HG03439 (cell line): Measurements from ENCODE around the gene SYT17.
"Not testable (repeated sequence)": the region's sequence is repeated elsewhere in the genome, so short reads cannot be mapped to it uniquely, and the experiment has no call there.

Experiments used
- ATAC-seq: cut with Tn5 transposase; IDR thresholded peaks from one replicate; pipeline ENCODE4 v1.9.1; 2021; ENCODE audit warnings: mild to moderate bottlenecking, moderate library complexity; ENCODE audit not compliant: unreplicated experiment

Gene SYT17

DNA sequence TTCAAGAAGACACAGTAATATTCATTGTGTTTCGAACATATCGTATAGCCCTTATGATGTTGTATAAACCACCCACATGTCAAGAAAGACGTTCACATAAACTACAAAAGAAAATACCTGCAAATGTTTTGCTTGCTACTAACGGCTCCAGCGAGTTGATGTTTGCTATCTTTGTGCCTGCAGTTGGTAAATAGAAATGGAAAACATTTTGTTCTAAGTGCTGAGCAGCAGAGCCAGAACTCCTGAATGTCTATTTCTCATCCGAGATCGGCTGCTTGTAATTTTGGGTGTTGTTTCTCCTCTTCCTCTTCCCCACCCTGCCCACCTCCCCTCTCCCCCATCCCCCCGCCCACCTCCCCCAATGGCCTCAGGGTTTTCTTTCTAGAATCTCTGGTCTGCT, 5.0 kb downstream of the SYT17 start:
- no peak for ATAC-seq

DNA sequence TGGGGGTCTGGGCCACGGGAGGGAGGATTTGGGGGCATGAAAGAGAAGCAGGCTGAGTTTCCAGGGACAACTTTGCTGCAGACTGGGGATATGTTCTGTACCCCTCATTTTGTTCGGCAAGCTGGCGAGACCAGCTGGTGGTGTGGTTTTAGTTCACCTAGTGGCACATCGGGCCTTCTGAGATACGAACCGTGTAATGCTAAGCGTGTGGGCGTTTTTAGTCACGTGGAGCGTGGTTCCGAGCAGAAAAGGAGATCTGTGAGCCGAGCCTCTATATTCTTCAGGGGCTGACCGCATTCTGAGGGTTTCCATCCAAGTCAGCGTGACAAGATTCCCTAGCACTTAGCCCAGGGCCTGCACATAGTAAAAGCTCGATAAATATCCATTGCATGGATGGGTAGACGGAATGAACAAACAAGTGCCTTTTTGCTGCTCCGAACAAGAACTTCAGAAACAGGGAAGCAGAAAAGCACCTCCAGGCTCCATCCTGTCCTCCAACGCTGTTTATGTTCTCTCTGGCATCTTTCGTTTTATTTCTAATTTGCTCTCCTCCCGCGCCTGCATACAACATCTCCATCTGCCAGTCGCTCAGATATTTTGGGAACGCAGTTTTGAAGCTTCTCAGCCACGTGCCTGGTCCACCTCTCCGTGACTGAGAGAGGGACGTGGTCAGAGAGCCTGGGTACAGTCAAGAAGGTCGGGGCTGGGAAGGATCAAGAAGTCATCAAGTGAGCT, 5.8 kb downstream of the SYT17 start:
- no peak for ATAC-seq

DNA sequence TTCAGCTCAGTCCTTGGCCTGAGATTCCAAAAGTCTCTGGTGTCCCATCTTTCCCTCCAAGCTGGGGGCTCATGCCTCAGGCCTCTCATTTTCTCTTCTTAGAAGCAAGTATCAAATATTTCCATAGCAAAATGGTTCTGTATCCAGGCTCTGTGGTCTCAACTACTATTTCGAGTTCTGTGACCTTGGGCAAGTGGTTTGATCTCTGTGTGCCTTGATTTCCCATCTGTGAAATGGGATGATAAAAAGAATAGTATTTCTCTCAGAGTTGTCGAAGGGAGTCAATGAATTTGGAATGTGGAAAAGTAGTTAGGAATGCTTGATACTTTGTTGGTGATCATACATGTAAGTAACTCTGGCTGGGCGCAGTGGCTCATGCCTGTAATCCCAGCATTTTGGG, 6.4 kb downstream of the SYT17 start:
- no peak for ATAC-seq

DNA sequence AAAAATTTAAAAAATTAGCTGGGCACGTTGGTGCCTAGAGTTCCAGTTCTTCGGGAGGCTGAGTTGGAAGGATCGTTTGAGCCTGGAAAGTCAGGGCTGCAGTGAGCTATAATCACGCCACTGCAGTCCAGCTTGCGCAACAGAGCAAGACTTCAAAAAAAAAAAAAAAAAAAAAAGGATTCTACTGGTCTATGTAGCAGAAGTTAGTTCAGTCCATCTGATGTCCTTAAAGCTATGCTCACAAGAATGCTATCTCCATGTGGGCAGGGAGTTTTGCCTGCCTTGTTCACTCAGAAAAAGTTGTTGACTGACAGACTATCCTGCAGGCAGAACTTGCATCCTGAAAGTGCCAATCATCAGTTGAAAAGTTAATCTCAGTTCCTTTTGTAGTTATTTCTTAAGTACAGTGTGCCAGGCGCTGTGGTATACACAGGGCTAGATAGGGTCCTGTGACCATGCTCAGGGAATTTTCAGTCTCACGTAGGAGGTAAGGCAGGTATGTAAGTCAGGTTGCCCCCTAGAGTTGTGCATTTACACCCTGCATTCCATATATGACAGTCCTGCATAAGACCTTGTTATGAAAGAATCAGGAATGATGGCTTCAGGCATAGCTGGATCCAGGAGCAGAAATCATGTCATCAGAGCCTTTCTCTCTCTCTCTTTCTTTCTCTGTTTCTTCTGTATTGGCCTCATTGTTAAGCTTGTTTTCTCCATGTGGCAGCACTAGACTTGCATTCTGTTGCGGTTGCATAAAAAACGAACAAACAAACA, 7.6 kb downstream of the SYT17 start:
- no peak for ATAC-seq

DNA sequence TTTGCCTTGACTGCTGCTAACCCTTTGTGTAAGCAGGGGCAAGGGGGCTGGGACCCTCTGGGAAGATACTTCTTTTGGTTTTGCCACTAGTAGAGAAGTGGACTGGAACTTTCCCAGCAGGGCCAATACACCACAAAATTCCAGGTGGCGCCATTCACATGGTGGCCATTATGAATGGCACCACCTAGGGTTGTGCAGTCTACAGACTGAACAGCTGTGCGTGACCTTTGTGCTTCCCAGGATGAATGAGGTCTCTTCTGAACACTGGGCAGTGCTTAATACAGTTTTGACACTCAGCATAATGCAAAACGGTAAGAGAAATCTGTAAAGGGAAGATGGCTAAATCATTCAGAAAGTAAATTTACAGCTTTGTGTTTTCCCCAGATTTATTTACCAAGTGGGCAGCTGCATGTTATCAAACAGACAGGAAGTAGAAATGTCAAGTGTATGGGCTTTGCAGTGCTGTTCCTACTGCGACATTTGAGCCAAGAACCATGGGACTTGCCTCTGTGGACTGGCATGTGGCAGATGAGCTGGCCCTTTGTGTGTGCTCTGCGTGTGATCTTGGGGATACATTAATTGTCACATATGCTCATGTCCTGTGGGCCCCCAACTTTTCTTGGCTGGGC, 9.2 kb downstream of the SYT17 start:
- no peak for ATAC-seq

DNA sequence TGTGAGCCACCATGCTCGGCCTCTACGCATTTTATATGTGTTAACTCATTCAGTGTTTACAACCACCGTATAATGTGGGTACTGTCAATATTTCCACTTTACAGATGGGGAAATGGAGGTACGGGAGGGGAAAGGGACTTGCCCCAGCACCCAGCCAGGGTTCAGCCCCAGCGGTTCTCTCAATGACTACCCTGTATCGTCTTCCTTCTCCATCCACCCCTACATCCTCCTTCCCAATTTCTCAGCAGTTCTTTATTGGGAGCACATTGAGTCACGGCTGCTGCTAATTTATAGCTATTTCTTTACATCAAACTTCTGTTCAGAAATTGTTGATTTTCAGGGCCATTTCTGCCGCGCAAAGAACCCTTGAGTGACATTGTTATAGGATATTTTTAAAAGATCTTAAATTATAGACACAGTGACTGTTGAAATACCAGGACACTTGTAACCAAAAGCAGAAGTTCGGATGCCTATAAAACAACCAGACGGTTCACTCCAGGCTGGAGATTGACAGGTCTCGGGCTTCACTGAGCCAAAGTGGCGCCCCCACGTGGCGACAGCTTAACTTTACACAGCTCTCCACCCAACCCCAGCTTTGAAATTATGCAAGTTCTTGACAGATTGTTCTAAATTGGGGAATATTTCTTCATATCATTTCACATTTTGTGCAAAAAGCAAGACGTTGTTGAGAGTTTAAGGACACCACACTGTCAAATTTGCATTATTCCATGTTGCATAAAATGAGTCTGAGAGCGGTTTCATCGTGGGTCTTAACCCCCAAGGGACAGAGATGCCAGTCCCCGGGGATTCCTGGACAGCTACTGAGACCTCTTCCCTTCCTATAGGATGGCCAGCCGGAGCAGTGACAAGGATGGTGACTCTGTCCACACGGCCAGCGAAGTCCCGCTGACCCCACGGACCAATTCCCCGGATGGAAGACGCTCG, 11.8 kb downstream of the SYT17 start:
- no peak for ATAC-seq

DNA sequence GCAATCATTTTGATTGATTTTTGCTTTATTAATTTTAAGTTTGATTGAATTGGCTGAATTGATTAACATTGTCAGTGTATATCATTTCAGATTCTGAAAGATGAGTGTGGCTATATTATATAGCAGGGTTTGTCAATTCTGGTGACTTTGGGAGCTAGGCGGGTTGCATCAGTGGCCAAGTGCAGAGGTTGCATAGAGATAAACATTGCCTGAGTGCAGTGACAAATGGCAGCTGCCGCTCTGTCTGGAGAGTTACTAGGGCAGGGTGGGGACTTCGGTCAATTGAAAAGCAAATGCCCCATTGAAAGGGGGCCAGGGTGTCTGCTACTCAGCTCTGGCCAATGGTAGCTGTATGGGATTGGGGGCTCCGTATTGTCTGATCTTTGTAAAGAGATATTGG, 12.7 kb downstream of the SYT17 start:
- no peak for ATAC-seq

DNA sequence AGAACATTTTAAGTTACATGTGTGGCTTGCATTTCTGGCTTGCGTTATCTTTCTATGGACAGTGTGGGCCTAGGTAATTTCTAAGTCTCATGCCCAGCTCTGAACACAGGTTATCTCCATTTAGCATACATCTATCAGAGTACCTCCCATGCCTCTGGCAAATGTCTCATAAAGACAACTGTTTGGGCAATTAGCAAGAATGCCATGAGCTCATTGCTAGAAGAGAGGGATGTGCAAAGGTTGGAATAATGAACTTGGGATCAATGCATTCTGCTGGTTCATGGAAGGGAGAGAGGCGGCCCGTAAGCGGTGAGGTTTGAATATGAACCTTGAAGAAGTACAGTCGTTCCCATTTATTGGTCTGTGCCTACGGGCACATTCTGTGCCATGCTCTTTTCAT, 14.4 kb downstream of the SYT17 start:
- ATAC-seq: no peak

DNA sequence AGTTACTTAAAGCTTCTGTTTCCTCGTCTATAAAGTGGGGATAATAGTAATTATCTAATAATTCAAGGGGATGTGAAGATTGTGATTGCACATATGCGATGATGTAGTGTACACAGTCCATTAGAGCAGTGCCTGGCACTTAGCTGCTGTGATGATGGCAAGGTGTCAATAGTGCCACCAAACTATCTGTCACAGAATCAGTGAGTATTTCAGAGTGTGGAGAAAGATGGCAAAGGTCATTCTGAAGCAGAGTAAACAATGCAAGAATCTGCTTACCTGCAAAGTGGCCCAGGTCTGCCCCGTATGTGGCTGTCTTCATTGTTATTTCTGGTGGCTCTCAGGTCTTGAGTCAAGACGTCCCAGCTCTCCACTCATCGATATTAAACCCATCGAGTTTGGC, 15.1 kb downstream of the SYT17 start:
- ATAC-seq: no peak

DNA sequence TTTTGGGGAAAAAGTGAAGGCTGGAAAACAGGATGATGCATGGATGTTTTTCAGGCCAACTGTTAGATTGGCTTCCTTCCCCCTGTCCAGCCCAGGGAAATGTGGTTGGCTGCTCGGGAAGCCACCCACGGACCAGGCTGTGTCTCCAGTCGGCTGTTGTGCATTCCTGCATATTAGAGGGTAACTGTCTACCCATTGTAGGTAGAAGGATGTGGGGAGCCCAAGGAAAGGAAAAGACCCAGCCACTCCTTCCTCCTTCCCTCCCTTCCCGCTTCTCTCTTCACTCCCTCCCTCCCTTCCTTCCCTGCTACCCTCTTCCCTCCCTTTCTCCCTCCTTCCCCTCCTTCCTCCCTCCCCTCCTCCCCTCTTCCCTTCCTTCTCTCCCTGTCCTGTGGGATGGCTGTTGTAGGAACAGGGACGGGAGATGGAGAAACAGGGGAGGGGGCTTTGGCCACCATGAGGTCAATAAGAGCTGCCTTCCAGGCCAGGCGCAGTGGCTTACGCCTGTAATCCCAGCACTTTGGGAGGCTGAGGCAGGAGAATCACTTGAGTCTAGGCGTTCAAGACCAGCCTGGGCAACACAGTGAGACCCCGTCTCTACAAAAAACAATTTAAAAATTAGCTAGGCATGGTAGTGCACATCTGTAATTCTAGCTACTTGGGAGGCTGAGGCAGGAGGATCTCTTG, 16.9 kb downstream of the SYT17 start:
- ATAC-seq: no peak

DNA sequence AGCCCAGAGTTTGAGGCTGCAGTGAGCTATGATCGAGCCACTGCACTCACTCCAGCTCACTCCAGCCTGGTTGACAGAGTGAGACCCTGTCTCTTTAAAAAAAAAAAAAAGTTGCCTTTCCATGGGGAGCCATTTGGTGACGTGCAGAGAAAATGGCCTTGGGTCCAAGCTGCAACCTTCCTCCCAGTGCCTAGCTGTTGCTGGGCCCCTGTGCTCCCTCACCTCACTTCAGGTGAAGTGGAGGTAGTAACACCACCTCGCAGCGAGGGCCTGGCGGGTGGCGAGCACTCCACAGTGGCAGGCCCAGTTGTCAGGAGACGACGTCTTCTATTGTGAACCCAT, 17.4 kb downstream of the SYT17 start:
- no peak for ATAC-seq

DNA sequence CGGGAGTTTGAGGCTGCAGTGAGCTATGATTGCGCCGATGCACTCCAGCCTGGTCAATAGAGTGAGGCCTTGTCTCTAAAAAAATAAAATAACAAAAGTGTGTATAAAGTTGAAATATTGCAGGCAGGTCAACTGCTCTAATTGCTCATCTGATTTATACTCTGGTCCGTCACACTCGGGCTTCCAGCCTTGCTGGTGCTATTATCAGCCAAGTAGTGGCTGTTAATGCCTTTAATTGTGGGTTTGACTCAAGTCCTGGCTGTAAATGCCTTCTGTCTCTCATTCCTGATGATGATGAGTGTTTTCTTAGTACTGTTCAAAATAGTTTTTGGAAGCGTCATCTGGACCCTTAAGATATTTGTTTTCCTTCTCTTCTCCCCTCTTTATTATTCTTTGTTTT, 18.4 kb downstream of the SYT17 start:
- ATAC-seq: no peak

DNA sequence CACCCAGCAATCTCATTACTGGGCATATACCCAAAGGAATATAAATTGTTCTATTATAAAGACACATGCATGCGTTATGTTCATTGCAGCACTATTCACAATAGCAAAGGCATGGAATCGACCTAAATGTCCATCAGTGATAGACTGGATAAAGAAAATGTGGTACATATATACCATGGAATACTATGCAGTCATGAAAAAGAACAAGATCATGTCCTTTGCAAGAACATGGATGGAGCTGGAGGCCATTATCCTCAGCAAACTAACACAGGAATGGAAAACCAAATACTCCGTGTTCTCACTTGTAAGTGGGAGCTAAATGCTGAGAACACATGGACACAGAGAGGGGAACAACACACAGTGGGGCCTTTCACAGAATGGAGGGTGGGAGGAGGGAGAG, 19.9 kb downstream of the SYT17 start:
- ATAC-seq: not testable (repeated sequence)

DNA sequence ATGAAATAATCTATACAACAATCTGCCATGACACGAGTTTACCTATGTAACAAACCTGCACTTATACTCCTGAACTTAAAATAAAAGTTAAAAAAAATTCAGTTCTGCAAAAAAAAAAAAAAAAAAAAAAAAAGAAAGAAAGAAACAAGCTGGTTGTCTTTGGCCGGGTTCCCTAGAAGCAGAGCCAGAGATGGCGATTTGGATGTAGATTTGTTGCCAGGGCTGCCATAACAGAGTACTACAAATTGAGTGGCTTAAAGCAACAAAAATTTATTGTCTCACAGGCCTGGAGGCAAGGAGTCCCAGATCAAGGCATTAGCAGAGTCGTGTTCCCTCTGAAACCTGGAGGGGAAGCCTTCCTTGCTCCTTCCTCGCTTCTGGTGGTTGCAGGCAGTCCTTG, 20.4 kb downstream of the SYT17 start:
- ATAC-seq: no peak

DNA sequence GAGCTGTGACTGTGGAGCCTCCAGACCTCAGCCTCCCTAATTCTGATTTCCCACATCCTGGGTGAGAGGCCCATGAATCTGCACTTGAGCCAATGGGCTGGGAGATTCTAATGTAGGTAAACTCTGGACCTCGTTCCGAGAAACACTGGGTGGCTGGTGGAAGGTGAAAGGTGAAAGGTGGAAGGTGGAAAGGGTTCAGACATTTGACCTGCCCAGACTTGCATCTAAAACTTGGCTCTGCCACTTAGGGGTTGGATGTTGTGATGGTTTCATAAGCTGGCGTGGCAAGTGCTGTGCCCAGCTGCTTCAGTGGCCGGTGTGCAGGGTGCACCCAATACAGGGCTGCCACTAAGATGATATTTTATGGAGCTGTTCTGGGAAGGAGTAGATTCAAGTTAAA, 24.8 kb downstream of the SYT17 start:
- no peak for ATAC-seq

DNA sequence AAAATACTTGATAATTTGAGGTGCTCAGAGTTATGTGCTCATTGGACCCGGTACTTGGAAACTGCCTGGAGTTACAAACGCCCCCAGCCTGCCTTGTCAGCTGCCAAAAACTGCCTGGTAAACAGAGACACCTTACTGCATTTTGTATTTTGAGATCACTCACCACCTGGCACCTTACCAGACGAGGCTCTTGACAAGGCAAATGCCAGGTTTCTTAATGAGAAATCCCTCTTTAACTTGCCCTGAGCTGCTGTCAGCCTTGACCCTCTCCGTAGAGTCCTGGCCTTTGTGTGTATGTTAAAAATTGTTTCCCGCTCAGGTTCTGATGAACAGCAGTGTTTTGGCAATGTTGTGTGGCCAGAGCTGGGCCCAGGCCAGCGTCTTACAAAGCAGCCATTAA, 28.8 kb downstream of the SYT17 start:
- ATAC-seq: no peak

DNA sequence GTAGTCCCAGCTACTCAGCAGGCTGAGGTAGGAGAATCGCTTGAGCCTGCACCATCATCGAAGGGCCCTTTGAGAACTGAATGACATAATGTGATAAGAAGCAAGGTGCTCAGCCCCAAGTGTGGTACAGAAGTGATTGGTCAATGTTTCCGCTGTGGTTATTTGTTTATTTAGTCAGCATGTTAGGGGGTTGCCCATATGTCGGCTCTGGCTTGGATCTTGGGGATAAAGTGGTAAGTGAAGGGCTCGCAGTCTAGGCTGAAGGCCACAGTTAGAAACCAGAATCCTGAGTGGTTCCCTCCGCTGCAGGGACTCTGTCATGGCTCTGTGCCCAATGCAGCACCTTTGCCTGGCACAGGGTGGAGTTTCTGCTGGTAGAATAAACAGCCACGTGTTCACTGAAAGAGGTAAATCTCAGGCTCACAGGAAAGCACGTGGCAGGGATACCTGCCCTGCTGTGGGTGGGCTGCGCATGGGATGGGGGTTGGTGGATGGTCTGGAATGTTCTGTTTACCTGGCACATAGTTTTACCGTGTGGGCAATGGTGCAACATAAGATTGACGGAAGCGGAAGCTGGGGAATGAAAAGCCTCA, 35.4 kb downstream of the SYT17 start:
- no peak for ATAC-seq

DNA sequence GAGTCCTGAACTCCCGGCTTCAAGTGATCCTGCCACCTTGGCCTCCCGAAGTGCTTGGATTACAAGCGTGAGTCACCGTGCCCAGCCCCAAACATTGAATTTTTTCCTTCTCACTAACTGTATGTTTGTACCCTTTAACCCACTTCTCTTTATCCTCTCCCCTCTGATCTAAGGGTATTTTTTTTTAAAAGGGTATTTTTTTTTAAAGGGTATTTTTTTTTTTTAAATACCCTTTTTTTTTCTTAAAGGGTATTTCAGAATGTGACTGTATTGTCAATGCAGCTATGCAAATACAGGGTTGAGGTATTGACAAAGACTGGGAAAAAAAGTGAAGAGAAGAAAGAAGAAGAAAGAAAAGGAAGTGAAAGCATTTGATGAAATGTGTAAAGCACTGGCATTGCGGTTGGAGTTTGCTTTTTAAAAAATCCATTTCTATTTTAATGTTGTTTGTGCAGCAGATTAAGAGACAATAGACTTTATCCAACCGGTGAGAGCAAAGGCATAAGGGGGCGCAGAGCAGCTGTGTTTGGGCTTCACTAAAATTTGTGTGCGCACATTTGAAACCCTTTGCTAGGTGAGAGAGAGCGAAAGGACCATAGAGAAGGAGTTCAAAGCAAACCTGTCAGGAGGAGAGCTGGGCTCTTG, 42.4 kb downstream of the SYT17 start:
- ATAC-seq: no peak

DNA sequence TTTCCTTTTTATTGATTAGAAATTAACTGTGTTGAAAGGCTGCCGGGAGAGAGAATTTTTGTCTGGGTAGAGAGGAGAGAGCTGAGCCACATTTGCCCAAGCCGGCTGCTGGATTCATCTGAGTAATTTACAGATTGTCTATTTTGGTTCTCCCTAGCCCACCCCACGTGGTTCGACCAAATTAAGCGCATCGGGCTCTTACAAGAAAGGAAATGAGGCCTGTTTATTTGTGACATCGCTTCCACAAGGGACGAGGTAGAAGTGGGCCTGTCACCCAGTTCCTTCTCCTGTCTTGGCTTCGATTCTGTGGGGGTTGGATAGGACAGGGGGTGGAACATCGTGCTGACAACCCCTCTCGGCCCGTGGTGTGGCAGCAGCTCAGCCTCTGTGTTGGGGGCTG, 42.9 kb downstream of the SYT17 start:
- no peak for ATAC-seq

DNA sequence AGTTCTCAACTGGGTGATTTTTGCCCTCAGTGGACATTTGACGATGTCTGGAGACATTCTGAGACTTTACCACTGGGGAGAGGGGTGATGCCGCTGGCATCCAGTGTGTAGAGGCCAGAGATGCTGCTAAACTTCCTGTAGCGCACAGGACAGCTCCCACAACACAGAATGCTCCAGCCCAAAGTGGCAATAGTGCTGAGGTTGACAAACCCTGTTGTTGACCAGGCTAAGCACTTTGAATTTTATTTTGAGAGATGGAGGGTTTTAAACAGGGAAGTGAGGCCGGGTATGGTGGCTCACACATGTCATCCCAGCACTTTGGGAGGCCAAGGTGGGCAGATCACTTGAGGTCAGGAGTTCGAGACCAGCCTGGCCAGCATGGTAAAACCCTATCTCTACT, 44.0 kb downstream of the SYT17 start:
- no peak for ATAC-seq
